OCI-LY1 (cell line): ENCODE data around the gene GRK2.

ENCODE experiments used
- EZH2 ChIP-seq: fragments of 200-600 bp; sonication (generic), shearing (Covaris generic); IDR thresholded peaks from 2 replicates; pipeline ENCODE4 v1.8.0; 2017; ENCODE audit warnings: borderline replicate concordance, mixed run types, mild to moderate bottlenecking, antibody characterized with exemption, low read length, moderate library complexity, mixed read lengths
- TF ChIP-seq, protein P1 (sequence below): fragments of 200-600 bp; sonication (generic), shearing (Covaris generic); IDR thresholded peaks from 2 replicates; pipeline ENCODE4 v1.5.1; 2017; ENCODE audit warnings: mild to moderate bottlenecking, antibody characterized with exemption, low read length, moderate library complexity, mixed read lengths

DNA sequence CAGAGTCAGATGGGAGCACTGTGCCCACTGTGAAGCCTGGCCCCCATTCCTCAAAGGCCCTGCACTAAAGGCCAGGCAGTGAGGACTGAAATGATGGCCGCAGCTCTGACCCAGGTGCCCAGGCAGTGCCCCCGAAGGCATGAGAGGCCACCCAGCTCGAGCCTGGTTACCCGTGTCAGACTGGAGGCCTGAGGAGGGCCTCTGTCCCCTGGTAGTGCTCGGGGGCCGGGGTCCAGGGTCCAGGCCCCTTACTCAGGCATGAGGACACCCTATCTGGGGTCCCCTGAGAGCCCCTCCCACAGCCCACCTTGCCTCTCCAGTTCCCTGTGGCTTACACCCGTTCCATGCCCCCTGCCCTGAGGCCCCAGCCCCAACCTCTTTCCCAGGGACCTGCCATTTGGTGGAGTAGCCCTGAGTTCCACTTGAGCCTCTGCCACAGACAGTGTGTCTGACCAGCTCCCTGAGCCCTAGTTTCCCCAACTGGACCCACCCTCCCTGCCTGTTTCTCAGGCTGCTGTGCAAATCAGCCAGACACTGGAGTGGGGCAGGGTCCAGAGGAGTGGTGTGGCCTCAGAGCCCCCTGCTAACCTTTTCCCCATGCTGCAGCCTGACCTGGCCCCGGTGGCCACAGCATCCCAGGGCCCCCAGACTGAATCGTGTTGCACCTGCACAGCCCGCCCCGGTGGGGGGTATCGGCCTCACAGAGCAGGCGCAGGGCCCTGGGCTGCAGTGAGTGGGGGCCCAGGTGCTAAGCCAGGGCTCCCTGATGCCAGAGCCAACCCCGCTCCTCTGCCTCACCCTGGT, 12.1 kb downstream of the GRK2 start:
- TF ChIP-seq EZH2: no peak
- TF ChIP-seq, protein P1, sequence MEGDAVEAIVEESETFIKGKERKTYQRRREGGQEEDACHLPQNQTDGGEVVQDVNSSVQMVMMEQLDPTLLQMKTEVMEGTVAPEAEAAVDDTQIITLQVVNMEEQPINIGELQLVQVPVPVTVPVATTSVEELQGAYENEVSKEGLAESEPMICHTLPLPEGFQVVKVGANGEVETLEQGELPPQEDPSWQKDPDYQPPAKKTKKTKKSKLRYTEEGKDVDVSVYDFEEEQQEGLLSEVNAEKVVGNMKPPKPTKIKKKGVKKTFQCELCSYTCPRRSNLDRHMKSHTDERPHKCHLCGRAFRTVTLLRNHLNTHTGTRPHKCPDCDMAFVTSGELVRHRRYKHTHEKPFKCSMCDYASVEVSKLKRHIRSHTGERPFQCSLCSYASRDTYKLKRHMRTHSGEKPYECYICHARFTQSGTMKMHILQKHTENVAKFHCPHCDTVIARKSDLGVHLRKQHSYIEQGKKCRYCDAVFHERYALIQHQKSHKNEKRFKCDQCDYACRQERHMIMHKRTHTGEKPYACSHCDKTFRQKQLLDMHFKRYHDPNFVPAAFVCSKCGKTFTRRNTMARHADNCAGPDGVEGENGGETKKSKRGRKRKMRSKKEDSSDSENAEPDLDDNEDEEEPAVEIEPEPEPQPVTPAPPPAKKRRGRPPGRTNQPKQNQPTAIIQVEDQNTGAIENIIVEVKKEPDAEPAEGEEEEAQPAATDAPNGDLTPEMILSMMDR: no peak
